Common myeloid progenitor, CD34-positive (primary cell): Measurements from ENCODE around the gene LCN12.
A peak's percentile ranks its signal among the peaks of the same experiment; 100 is the strongest.

Source experiments
- CTCF ChIA-PET: fragments of 350-600 bp; sonication (Branson Sonifier 250); formaldehyde crosslinking; loops from one replicate; lab custom pipeline; 2021; ENCODE audit warnings: antibody characterized with exemption; lab: Charles Lee
- POLR2A ChIA-PET: fragments of 350-600 bp; sonication (Branson Sonifier 250); formaldehyde crosslinking; loops from one replicate; lab custom pipeline; 2021; ENCODE audit warnings: antibody characterized with exemption; lab: Charles Lee
- DNase-seq, 3 donors: peaks; one replicate each; pipeline versions ENCODE4 v3.0.0 to v3.0.0-alpha.2; 2013
- H3K27ac ChIP-seq, 2 experiments: 1 replicate in 1 of 2; 2 replicates in 1 of 2; pipeline ENCODE4 v1.7.0; 2013; ENCODE audit warnings: inconsistent platforms in 2 of 2, low read length in 2 of 2, mild to moderate bottlenecking in 2 of 2, low read depth in 1 of 2, moderate library complexity in 1 of 2; ENCODE audit not compliant: severe bottlenecking in 2 of 2, insufficient read depth in 1 of 2, poor library complexity in 1 of 2
- H3K27me3 ChIP-seq, 5 experiments: replicated peaks in 2 of 5; 1 replicate in 3 of 5; 2 replicates in 2 of 5; pipeline versions ENCODE4 v1.6.1 to v1.7.0; 2013; ENCODE audit warnings: low read length in 4 of 5, mild to moderate bottlenecking in 2 of 5, moderate library complexity in 2 of 5, inconsistent platforms in 1 of 5; ENCODE audit not compliant: insufficient read depth in 5 of 5, control insufficient read depth in 4 of 5
- H3K36me3 ChIP-seq, 4 experiments: 1 replicate in 2 of 4; 2 replicates in 2 of 4; pipeline versions ENCODE4 v1.6.1 to v1.7.0; 2013; ENCODE audit warnings: low read length in 3 of 4, control low read depth in 1 of 4, mild to moderate bottlenecking in 1 of 4; ENCODE audit not compliant: control insufficient read depth in 4 of 4, insufficient read depth in 4 of 4
- H3K4me1 ChIP-seq, 4 experiments: 1 replicate in 3 of 4; 2 replicates in 1 of 4; pipeline versions ENCODE4 v1.6.1 to v1.7.1; 2013; ENCODE audit warnings: low read length in 3 of 4, mild to moderate bottlenecking in 3 of 4, control low read depth in 1 of 4, inconsistent platforms in 1 of 4, moderate library complexity in 1 of 4; ENCODE audit not compliant: control insufficient read depth in 4 of 4, insufficient read depth in 4 of 4; ENCODE audit errors: control extremely low read depth in 1 of 4
- H3K4me3 ChIP-seq, 7 experiments: 1 replicate in 4 of 7; 2 replicates in 3 of 7; pipeline versions ENCODE4 v1.5.1 to v1.7.0; 2013; ENCODE audit warnings: mild to moderate bottlenecking in 7 of 7, low read length in 6 of 7, moderate library complexity in 6 of 7, inconsistent platforms in 2 of 7, low read depth in 2 of 7, control low read depth in 1 of 7; ENCODE audit not compliant: insufficient read depth in 4 of 7, control insufficient read depth in 1 of 7; ENCODE audit errors: extremely low read depth in 1 of 7
- H3K9me3 ChIP-seq, 5 experiments: 1 replicate in 4 of 5; 2 replicates in 1 of 5; pipeline versions ENCODE4 v1.6.1 to v1.7.1; 2013; ENCODE audit warnings: low read length in 4 of 5, mild to moderate bottlenecking in 2 of 5, inconsistent platforms in 1 of 5, low read depth in 1 of 5, moderate library complexity in 1 of 5; ENCODE audit not compliant: control insufficient read depth in 4 of 5, insufficient read depth in 2 of 5; ENCODE audit errors: control extremely low read depth in 1 of 5
- WGBS: methylation state at CpG from one replicate; pipeline ENCODE4 v1.1.5; 2013; ENCODE audit not compliant: insufficient coverage; 5-methylcytosine and 5-hydroxymethylcytosine counted together

Gene LCN12

DNA sequence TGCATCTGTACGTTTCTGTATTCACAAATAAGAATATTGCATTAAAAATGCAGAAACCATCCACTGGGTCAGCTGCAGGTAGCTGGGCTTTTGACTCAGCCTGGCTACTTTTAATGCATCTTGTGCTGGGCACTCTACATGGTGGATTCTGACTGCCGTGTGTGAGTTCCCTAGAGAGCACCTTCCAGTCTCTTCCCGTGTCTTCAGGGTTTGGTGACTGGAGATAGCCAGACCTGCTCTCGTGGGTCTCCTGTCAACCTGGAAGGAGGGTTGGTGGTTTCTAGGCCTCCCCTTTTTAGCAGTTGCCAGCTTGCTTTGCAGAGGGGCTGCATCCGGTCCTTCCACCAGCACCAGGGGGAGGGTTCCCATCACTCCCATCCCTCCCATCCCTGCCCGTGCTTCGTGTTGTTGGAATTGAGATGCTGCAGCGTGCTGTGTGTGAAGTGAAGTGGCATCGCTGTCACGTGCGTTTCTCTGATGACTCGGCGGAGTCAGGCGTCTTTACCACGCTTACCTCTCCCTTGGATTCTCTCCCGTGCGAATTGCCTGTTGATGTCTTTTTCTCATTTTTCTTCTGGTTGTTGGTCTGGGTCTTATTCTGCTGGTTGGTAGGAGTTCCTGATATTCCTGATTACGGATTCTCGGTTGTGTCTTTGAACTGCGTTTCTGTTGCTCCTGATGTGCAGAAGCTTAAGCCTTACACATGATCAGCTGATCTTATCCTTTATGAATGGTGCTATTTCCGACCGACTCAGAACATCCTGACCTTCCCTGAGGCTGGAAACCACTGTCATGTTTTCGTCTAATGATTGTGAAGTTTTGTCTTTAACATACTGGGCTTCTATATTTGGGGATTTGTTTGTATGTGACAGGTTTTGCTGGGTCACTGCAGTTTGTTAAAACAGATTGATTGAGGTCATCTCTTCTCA lies 24.5 kb upstream of the LCN12 start:
- H3K4me1 ChIP-seq = no peaks in the 10 kb centered on the region
- POLR2A ChIA-PET = no interaction called here

DNA sequence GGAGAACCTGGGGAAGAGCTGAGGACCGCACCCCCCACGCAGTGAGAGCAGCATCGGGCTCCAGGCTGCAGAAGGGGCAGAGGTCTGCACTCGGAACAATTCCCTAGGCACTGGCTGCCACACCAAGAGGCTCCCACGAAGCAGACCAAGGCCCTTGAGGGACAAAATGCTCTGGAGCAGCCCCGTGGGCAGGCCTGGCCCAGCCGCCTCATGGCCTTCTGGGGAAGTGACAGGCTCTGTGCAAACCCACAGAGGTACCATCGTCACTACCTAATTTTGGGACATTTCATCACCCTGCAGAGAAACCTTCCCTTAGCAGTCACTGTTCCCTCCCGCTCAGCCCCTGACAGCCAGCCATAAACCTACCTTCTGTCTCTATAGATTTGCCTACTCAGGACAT lies 23.5 kb upstream of the LCN12 start:
- no peaks in the 10 kb centered on the region for H3K9me3 ChIP-seq
- WGBS = 91% methylated on average over 9 of the region's 9 CpGs
- H3K4me3 ChIP-seq = no peak overlapping the region
- H3K27me3 ChIP-seq = no peaks in the 10 kb centered on the region
- no peaks in the 10 kb centered on the region for H3K4me1 ChIP-seq
- peak in 1 of 3 donors; percentile 14 for DNase-seq
- POLR2A ChIA-PET = interaction anchor here (0.6 kb wide), 2 partner anchors 26 to 215 kb away, joined by 3 to 5 read pairs; no protein-coding TSS in a partner anchor
- H3K27ac ChIP-seq = peak overlapping the region in 1 of 2 experiments; percentile 5
- H3K36me3 ChIP-seq = peaks cover 4 to 52% (median 35%) of the 10 kb centered on the region in 4 experiments
- CTCF ChIA-PET = interaction anchor here (1.0 kb wide), 1 partner anchor 11 kb away, joined by 3 read pairs; no protein-coding TSS in a partner anchor

More for the DNA sequence above, 24.5 kb upstream of the LCN12 start:
- H3K27ac ChIP-seq = peak overlapping the region in 1 of 2 experiments; percentile 5
- 82% methylated on average over 13 of the region's 23 CpGs for WGBS
- no peaks in the 10 kb centered on the region for H3K27me3 ChIP-seq
- no peak for DNase-seq
- no peak overlapping the region for H3K4me3 ChIP-seq
- peaks cover 6 to 53% (median 36%) of the 10 kb centered on the region in 4 experiments for H3K36me3 ChIP-seq
- CTCF ChIA-PET = interaction anchor here (0.6 to 1.5 kb wide), 6 partner anchors 12 to 102 kb away, joined by 3 to 4 read pairs (median 3); partner anchors contain the start of gene AJM1
- no peaks in the 10 kb centered on the region for H3K9me3 ChIP-seq

DNA sequence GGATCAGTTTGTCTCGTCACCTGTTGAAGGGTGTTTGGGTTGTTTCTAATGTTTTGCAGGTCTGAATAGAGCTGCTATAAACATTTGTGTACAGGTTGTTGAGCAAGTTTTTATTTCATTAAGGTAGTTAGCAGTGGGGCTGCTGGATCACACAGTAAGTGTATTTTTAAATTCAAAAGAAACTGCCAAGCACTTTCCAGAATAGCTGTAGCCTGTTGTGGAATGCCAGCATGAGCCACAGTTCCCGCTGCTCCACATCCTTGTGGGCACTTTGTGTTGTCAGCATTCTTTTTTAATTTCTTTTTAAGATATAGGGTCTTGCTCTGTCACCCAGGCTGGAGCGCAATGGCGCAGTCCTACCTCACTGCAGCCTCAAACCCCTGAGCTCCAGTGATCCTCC lies 22.1 kb upstream of the LCN12 start:
- no peak for DNase-seq
- ChIA-PET POLR2A (no interaction called here), CTCF (interaction anchor here (1.0 kb wide), 1 partner anchor 12 kb away, joined by 3 read pairs; no protein-coding TSS in a partner anchor)
- WGBS = 100% methylated on average over 4 of the region's 4 CpGs
- Histone ChIP-seq H3K27ac (no peak overlapping the region), H3K4me1 (no peaks in the 10 kb centered on the region), H3K4me3 (no peak overlapping the region), H3K36me3 (peaks cover 2 to 46% (median 27%) of the 10 kb centered on the region in 4 experiments), H3K9me3 (no peaks in the 10 kb centered on the region), H3K27me3 (no peaks in the 10 kb centered on the region)

DNA sequence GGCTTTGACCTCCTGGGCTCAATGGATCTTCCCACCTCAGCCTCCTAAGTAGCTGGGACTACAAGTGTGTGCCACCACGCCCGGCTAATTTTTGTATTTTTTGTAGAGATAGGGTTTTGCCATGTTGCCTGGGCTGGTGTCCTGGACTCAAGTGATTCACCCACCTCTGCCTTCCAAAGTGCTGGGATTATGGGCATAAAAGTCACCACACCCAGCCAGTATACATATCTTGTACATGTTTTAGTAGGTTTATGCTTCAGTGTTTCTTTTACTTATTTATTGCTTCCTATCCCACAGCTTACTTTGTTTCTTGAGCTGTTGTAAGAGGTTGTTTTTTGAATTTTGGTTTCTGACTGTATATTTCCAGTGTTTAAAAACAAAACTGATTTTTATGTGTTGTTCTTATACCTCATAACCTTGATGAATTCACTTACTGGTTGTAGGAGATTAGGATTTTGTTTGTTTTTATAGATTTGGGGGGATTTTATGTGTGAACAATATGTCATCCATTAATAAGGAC lies 20.4 kb upstream of the LCN12 start:
- Histone ChIP-seq H3K27ac (no peak overlapping the region), H3K27me3 (no peaks in the 10 kb centered on the region), H3K36me3 (peaks cover 2 to 31% (median 19%) of the 10 kb centered on the region in 4 experiments), H3K4me3 (no peak overlapping the region), H3K9me3 (no peaks in the 10 kb centered on the region), H3K4me1 (no peaks in the 10 kb centered on the region)
- ChIA-PET POLR2A (interaction anchor here (0.7 kb wide), 1 partner anchor 119 kb away, joined by 3 read pairs; no protein-coding TSS in a partner anchor), CTCF (no interaction called here)
- no CpG with 5 or more reads among the region's 2 CpGs for WGBS
- no peak for DNase-seq

DNA sequence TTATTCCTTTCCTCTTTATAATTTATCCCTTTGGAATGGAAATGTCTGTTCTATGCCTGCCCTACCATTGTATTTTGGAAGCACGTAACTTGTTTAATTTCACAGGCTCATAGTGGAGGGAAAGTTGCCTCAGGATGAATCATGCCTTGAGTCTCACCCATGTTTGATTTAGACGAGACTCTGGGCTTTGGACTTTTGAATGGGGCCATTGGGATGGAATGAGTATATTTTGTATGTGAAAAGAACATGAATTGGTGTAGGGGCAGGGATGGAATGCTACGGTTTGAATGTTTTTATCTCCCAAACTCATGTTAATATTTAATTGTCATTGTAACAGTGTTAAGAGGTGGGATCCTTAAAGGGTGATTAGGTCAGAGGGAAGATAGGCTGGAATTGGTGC lies 17.8 kb upstream of the LCN12 start:
- Histone ChIP-seq H3K9me3 (peaks cover 0 to 3% (median 0%) of the 10 kb centered on the region in 5 experiments), H3K4me1 (peaks cover 0 to 1% (median 0%) of the 10 kb centered on the region in 4 experiments), H3K36me3 (peaks cover 2 to 23% (median 14%) of the 10 kb centered on the region in 4 experiments), H3K4me3 (no peak overlapping the region), H3K27ac (no peak overlapping the region), H3K27me3 (no peaks in the 10 kb centered on the region)
- CTCF ChIA-PET = no interaction called here
- POLR2A ChIA-PET = no interaction called here
- DNase-seq = no peak
- 96% methylated on average over 2 of the region's 3 CpGs for WGBS

DNA sequence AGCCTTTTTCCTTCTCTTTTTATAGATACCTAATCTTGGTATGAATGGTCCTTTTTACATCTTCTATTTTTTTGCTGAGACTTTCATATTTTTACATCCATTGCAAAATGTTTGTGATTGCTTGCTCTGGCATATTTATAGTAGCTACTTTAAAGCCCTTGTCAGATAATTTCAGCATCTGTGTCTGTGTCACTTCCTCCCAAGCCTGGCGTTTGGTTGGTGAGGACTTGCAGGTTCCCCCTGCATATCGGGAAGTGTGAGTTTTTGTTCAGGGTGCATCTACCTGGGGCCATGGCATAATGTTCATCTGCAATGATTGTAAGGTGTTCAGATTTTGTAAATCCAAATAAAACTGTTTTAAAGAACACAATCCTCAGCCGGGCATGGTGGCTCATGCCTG lies 16.4 kb upstream of the LCN12 start:
- no peak overlapping the region for H3K4me3 ChIP-seq
- peaks cover 4 to 34% (median 17%) of the 10 kb centered on the region in 4 experiments for H3K36me3 ChIP-seq
- CTCF ChIA-PET = interaction anchor here (0.7 to 1.1 kb wide), 2 partner anchors 8 to 153 kb away, joined by 3 read pairs; partner anchors contain the start of gene FBXW5
- peaks cover 0 to 4% (median 0%) of the 10 kb centered on the region in 4 experiments for H3K4me1 ChIP-seq
- H3K27ac ChIP-seq = no peak overlapping the region
- WGBS = 71% methylated on average over 2 of the region's 3 CpGs
- no peak for DNase-seq
- POLR2A ChIA-PET = no interaction called here
- no peaks in the 10 kb centered on the region for H3K27me3 ChIP-seq
- H3K9me3 ChIP-seq = peaks cover 0 to 3% (median 0%) of the 10 kb centered on the region in 5 experiments
